GM12872 (cell line): ENCODE measurements around the gene TGFBR1.

Source experiments
- CTCF ChIP-seq: IDR thresholded peaks from 3 replicates; pipeline ENCODE4 v1.5.1; 2011; ENCODE audit warnings: low read depth, mild to moderate bottlenecking, low read length, moderate library complexity; ENCODE audit not compliant: insufficient read depth

TGFBR1 gene

GRCh38 chr9:99113414-99114048 is 8.6 kb downstream of the TGFBR1 start:
- TF ChIP-seq CTCF = no peak

GRCh38 chr9:99114049-99114440 is 9.1 kb downstream of the TGFBR1 start:
- no peak for TF ChIP-seq CTCF

- no peak for TF ChIP-seq CTCF
These were observed 10.1 kb downstream of the TGFBR1 start for GRCh38 chr9:99114846-99115500.

GRCh38 chr9:99116003-99116411 is 11.1 kb downstream of the TGFBR1 start:
- no peak for TF ChIP-seq CTCF

- TF ChIP-seq CTCF = no peak
These were observed 14.0 kb downstream of the TGFBR1 start for GRCh38 chr9:99118782-99119466.

- no peak for TF ChIP-seq CTCF
These were observed 15.2 kb downstream of the TGFBR1 start for GRCh38 chr9:99119976-99120655.

GRCh38 chr9:99121604-99122003 is 16.7 kb downstream of the TGFBR1 start:
- no peak for TF ChIP-seq CTCF
